Thoracic aorta (tissue), 2 donors: ENCODE data around the gene ATP6V0D1. TPM values are rescaled to one million over a fixed set of nuclear protein-coding genes. Genes with fewer than 3 reads are reported as not detected.

Source experiments
- ATAC-seq: fragments of 150-250 bp; one replicate; pipeline ENCODE4 v1.8.0; 2017; ENCODE audit warnings: low read depth; ENCODE audit not compliant: insufficient number of reproducible peaks, low FRiP score
- DNase-seq: peaks from one replicate; pipeline ENCODE4 v3.0.0-alpha.2; 2020; ENCODE audit warnings: low spot score
- H3K27ac ChIP-seq, 2 donors: fragments of 200-600 bp; sonication (generic); 1 replicate in 1 of 2; 2 replicates in 1 of 2; pipeline ENCODE4 v1.5.1; 2016; ENCODE audit warnings: mild to moderate bottlenecking in 2 of 2, moderate library complexity in 2 of 2
- H3K27me3 ChIP-seq: fragments of 200-600 bp; sonication (generic); replicated peaks from 2 replicates; pipeline ENCODE4 v1.6.0; 2016; ENCODE audit warnings: mild to moderate bottlenecking; ENCODE audit not compliant: insufficient read depth
- H3K36me3 ChIP-seq: fragments of 200-600 bp; sonication (generic); one replicate; pipeline ENCODE4 v1.5.1; 2016
- H3K4me1 ChIP-seq, 2 donors: fragments of 200-600 bp; sonication (generic); 1 replicate in 1 of 2; 2 replicates in 1 of 2; pipeline versions ENCODE4 v1.5.1 to v1.6.0; 2016; ENCODE audit warnings: low read depth in 2 of 2, mild to moderate bottlenecking in 1 of 2; ENCODE audit not compliant: control insufficient read depth in 1 of 2
- H3K4me3 ChIP-seq: fragments of 200-600 bp; sonication (generic); 2 replicates; pipeline ENCODE4 v1.5.1; 2016; ENCODE audit warnings: mild to moderate bottlenecking
- H3K9me3 ChIP-seq: fragments of 200-600 bp; sonication (generic); 2 replicates; pipeline ENCODE4 v1.5.1; 2016
- total RNA-seq, 2 donors: library from RNA; depleted of rRNA; stranded (reverse); fragments of >200 nt; gene quantifications; one replicate each; pipeline versions ENCODE4 v1.1.0 to v1.2.3, GENCODE V29; 2016
- TF ChIP-seq, protein P1 (sequence below): fragments of 200-600 bp; sonication (generic); IDR thresholded peaks from one replicate; pipeline ENCODE4 v1.5.1; 2019; ENCODE audit warnings: antibody characterized with exemption

Gene ATP6V0D1
- total RNA-seq, 2 donors from 2014 or later = 68.6 to 72.7 TPM

GRCh38 chr16:67477960-67478554 lies 2.9 kb downstream of the ATP6V0D1 start:
- no peak for ATAC-seq
- H3K27ac ChIP-seq = no peak overlapping the region
- TF ChIP-seq, protein P1, sequence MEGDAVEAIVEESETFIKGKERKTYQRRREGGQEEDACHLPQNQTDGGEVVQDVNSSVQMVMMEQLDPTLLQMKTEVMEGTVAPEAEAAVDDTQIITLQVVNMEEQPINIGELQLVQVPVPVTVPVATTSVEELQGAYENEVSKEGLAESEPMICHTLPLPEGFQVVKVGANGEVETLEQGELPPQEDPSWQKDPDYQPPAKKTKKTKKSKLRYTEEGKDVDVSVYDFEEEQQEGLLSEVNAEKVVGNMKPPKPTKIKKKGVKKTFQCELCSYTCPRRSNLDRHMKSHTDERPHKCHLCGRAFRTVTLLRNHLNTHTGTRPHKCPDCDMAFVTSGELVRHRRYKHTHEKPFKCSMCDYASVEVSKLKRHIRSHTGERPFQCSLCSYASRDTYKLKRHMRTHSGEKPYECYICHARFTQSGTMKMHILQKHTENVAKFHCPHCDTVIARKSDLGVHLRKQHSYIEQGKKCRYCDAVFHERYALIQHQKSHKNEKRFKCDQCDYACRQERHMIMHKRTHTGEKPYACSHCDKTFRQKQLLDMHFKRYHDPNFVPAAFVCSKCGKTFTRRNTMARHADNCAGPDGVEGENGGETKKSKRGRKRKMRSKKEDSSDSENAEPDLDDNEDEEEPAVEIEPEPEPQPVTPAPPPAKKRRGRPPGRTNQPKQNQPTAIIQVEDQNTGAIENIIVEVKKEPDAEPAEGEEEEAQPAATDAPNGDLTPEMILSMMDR = no peak
- no peaks in the 10 kb centered on the region for H3K36me3 ChIP-seq
- H3K9me3 ChIP-seq = no peaks in the 10 kb centered on the region
- no peak for DNase-seq
- H3K4me1 ChIP-seq = peaks cover 21 to 32% of the 10 kb centered on the region in 2 donors
- no peaks in the 10 kb centered on the region for H3K27me3 ChIP-seq
- H3K4me3 ChIP-seq = no peak overlapping the region

DNA sequence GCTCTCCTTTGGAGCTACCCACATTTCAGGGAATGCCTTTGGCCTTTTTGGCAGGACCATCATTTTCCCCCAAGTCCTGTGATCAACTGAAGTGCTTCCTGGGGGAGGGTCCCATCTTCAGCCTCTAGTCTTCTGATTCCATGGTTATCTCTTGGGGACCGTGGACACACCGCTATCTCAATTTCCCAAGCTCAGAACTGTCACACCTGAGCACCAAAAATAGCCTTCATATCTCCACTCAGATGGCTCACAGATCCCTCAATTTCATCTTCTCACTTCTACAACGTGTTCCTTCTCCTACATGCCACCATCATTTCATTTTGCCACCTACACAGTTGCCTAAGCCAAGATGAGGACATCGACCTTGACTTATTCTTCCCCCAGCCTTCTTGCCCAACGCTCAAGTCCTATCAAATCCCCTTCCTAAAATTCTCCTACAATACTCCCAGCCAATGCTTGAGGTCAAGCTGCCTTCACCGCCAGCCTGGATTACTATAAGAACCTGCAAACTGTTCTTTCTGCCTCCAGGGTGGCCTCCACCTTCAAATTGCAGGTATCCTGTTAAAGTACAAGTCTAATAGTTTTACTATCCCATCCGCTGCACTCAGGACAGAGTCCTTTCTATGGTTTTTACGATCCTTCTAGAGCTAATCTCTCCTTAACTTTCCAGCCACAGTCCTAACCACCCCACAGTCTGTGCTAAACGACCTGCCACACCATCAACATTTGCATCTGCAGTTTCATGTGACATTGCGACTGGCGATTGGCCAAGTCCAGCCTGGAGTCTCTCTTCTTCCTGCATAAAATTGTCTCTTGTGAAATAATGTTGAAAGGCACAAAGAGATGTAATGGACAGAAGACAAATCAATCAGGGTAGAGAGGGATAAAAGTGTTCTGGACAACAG lies 6.2 kb downstream of the ATP6V0D1 start:
- H3K27ac ChIP-seq = no peak overlapping the region

DNA sequence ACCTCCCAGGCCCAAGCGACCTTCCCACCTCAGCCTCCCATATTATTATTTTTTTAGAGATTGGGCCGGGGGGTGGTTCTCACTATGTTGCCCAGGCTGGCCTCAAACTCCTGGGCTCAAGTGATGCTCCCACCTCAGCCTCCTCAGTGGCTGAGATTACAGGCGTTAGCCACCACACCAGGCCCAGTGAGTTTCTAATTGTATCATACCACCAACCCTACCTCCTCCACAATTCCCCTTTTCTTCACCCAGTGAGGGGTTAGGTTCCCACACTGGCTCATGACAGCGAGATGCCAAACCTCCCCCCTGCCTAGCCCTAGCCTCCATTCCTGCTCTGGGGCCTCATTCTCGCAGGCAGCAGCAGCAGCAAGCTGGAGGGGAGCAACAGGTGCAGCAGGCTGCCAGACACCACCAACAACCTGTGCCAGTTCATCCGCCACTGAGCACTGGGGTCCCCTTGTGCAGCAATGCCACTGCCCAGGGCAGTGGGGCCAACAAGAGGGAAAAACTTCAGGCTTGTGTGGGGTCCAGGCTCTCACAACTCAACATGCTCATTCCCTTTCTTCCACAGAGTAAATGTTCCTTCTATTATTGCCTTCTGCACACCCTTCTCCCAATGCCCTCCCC lies 9.1 kb downstream of the ATP6V0D1 start:
- ATAC-seq (no peak), DNase-seq (no peak)
- peaks cover 9 to 18% of the 10 kb centered on the region in 2 donors for H3K4me1 ChIP-seq
- H3K27ac ChIP-seq = no peak overlapping the region
- H3K36me3 ChIP-seq = no peaks in the 10 kb centered on the region
- H3K4me3 ChIP-seq = no peak overlapping the region
- no peaks in the 10 kb centered on the region for H3K27me3 ChIP-seq
- H3K9me3 ChIP-seq = no peaks in the 10 kb centered on the region
- TF ChIP-seq, protein P1 = no peak

More for the DNA sequence above, 6.2 kb downstream of the ATP6V0D1 start:
- no peaks in the 10 kb centered on the region for H3K36me3 ChIP-seq
- TF ChIP-seq, protein P1 = no peak
- H3K4me1 ChIP-seq = peaks cover 22 to 27% of the 10 kb centered on the region in 2 donors
- DNase-seq (no peak), ATAC-seq (no peak)
- H3K4me3 ChIP-seq = no peak overlapping the region
- no peaks in the 10 kb centered on the region for H3K27me3 ChIP-seq
- no peaks in the 10 kb centered on the region for H3K9me3 ChIP-seq

DNA sequence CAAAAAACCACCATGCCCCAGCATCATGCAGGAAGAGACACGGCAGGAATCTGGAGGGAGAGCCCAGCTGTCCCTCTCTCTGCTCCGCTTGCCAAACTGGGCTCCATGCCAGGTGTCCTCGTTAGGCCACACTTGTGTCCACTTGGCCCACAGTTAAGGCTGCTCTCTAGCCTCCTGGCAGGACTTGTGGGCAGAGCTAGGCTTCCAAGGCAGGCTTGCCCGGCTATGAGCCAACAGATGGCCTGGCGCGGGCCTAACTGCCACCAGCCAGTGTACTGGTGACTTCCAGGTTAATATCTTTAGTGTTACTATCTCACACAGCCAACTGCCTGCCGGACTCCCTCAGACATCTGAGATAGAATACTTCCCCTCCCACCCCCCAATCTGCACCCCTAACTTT lies 10.6 kb downstream of the ATP6V0D1 start:
- TF ChIP-seq, protein P1 = no peak
- no peak for ATAC-seq
- H3K27ac ChIP-seq = no peak overlapping the region
- no peaks in the 10 kb centered on the region for H3K27me3 ChIP-seq
- H3K9me3 ChIP-seq = no peaks in the 10 kb centered on the region
- H3K4me3 ChIP-seq = no peak overlapping the region
- no peaks in the 10 kb centered on the region for H3K36me3 ChIP-seq
- H3K4me1 ChIP-seq = peaks cover 12 to 21% of the 10 kb centered on the region in 2 donors
- no peak for DNase-seq

DNA sequence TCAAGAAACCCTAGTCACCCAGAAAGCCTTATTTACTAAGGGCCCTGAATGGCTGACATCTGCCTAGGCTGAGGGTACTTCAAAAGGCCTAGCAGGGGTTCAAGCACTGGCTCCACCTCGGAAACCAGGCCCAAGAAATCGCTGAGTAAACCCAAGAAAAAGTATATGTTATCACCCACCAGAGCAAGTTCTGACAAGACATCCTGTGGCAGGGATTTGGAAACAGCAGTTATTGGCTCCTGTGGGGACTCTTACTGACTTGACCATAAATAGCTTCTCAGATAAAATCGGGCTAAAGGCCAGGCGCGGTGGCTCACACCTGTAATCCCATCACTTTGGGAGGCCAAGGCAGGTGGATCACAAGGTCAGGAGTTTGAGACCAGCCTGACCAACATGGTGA lies 12.2 kb downstream of the ATP6V0D1 start:
- Histone ChIP-seq H3K9me3 (no peaks in the 10 kb centered on the region), H3K36me3 (no peaks in the 10 kb centered on the region), H3K4me1 (peaks cover 13 to 26% of the 10 kb centered on the region in 2 donors), H3K27me3 (no peaks in the 10 kb centered on the region), H3K27ac (no peak overlapping the region), H3K4me3 (no peak overlapping the region)
- ATAC-seq (no peak), DNase-seq (no peak)
- TF ChIP-seq, protein P1 = no peak
